IPS-18c (cell line): ENCODE data around the gene GPR89A.
"Not testable (repeated sequence)": the region's sequence is repeated elsewhere in the genome, so short reads cannot be mapped to it uniquely, and the experiment has no call there.

Source experiments
- H3K4me3 ChIP-seq: 2 replicates; pipeline ENCODE4 v1.7.0; 2013; ENCODE audit warnings: low read depth, mild to moderate bottlenecking, low read length, moderate library complexity; ENCODE audit not compliant: insufficient read depth
- H3K9me3 ChIP-seq: one replicate; pipeline ENCODE4 v1.6.1; 2013; ENCODE audit warnings: mild to moderate bottlenecking, low read length, moderate library complexity; ENCODE audit not compliant: control insufficient read depth, insufficient read depth

The GPR89A gene

GRCh38 chr1:145665015-145665414 lies 57.2 kb downstream of the GPR89A start:
- not testable (repeated sequence) for H3K9me3 ChIP-seq, H3K4me3 ChIP-seq

- not testable (repeated sequence) for H3K9me3 ChIP-seq, H3K4me3 ChIP-seq
These were observed 63.4 kb downstream of the GPR89A start for GRCh38 chr1:145670995-145671745.

DNA sequence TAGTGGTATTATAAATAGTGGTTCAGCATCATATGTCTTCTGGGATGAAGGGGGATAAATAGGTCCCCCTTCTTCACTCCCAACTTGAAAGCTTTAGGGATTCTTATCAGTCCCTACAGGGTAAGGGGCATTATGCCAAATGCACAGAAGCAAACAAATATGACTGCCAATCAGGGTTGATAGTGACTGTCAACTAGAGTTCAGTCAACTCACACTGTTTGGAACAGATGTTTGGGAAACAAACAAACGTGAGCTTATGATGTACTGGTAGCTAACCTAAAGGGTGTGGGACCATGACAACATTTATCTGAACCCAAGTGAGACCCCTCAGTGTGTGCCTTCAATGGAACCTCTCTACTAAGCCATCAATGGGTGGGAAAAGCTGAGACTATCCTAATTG lies 65.4 kb downstream of the GPR89A start:
- not testable (repeated sequence) for H3K4me3 ChIP-seq, H3K9me3 ChIP-seq

DNA sequence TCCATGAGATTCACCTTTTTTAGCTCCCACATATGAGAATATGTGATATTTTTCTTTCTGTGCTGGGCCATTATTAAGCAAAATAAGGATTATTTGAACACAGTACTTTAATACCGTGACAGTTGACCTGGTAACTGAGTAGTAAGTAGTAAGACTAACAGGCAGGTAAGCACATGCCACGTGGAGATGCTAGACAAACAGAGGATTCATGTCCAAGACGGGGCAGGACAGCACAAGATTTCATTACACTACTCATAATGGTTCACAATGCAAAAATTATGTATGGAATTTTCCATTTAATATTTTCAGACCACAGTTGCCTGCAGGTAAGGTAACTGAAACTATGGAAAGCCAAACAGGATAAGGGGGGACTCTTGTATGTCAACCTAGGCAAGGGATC lies 77.1 kb downstream of the GPR89A start:
- not testable (repeated sequence) for H3K9me3 ChIP-seq, H3K4me3 ChIP-seq

- not testable (repeated sequence) for H3K9me3 ChIP-seq
These were observed 78.3 kb downstream of the GPR89A start for GRCh38 chr1:145686078-145686477.

DNA sequence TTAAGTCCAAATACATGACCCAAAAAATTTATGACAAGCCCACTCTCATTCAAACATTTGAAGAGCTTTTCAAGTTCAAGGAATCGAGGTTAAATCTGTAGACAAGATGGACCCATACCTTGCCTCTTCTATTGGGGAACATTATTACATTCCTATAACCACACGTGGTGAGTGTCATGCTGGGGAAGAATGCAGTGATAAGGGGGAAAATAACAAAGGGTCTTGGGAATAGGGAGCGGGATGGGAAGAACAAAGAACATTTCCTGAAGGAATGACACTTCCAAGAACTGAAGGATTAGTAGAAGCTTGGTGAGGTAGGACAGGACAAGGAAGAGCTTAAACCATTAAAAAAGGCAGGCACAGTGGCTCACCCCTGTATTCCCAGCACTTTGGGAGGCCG lies 80.5 kb downstream of the GPR89A start:
- Histone ChIP-seq H3K9me3 (no peaks in the 10 kb centered on the region), H3K4me3 (no peak overlapping the region)

More at GRCh38 chr1:145686078-145686477, 78.3 kb downstream of the GPR89A start:
- not testable (repeated sequence) for H3K4me3 ChIP-seq

DNA sequence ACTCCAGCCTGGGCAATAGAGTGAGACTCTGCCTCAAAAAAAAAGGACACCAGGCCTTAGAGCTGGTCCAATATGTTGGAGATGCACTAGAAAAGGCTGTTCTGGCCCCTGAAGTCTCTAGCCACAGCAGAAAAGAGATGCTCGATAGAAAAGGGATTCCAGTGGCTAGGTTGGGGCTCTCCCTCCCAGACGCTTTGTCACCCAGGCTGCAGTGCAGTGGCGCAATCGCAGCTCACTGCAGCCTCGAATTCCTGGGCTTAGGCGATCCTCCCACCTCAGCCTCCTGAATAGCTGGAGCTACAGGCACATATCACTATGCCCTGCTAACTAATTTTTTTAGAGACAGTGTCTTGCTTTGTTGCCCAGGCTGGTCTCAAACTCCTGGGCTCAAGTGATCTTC lies 81.1 kb downstream of the GPR89A start:
- no peak overlapping the region for H3K4me3 ChIP-seq
- no peaks in the 10 kb centered on the region for H3K9me3 ChIP-seq

DNA sequence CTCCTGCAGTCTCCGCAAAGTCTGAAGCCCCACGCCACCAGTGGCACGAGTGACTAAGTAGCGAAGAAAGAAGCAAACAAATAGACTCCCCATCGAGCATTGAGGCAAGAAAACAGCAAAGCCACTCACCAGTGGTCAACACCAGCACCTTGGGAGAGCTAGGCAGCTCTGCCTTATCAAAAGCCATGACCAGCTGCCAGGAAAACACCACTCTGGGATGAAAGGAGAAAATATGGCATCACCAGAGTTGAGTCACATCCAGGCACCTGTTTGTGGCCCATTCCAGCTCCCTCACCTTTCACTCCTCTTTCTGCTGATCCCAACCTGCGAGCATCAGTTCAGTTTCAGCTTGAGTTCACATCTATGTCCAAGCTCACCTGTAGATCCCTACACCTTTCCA lies 82.1 kb downstream of the GPR89A start:
- H3K4me3 ChIP-seq = no peak overlapping the region
- H3K9me3 ChIP-seq = no peaks in the 10 kb centered on the region

- Histone ChIP-seq H3K9me3 (no peaks in the 10 kb centered on the region), H3K4me3 (no peak overlapping the region)
These were observed 83.1 kb downstream of the GPR89A start for GRCh38 chr1:145690587-145691558.

DNA sequence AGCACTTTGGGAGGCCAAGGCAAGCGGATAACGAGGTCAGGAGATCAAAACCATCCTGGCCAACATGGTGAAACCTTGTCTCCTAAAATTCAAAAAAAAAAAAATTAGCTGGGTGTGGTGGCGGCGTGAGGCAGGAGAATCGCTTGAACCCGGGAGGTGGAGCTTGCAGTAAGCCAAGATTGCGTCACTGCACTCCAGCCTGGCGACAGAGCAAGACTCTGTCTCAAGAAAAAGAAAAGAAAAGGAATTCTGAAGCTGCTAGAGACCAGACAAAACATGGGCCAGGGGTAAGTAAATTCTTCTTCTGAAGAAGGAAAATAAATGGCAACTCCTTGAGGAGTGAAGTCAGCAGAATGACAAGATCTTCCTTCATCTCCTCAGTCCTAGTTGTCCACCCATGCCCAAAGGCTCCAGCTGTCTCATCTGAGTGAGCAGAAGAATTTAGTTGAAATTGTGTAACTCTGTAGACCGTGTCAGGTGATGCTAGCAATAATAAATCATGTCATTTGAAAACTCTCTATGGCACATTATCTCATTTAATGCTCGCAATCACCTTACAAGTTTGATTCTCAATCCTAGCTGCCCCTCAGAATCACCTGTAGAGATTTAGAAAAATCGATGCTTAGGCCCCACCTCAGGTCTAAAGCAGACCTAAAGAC lies 85.1 kb downstream of the GPR89A start:
- Histone ChIP-seq H3K9me3 (no peaks in the 10 kb centered on the region), H3K4me3 (no peak overlapping the region)

- no peaks in the 10 kb centered on the region for H3K9me3 ChIP-seq
- no peak overlapping the region for H3K4me3 ChIP-seq
These were observed 88.2 kb downstream of the GPR89A start for GRCh38 chr1:145695821-145696629.

GRCh38 chr1:145696630-145696960 lies 88.8 kb downstream of the GPR89A start:
- no peak overlapping the region for H3K4me3 ChIP-seq
- no peaks in the 10 kb centered on the region for H3K9me3 ChIP-seq

DNA sequence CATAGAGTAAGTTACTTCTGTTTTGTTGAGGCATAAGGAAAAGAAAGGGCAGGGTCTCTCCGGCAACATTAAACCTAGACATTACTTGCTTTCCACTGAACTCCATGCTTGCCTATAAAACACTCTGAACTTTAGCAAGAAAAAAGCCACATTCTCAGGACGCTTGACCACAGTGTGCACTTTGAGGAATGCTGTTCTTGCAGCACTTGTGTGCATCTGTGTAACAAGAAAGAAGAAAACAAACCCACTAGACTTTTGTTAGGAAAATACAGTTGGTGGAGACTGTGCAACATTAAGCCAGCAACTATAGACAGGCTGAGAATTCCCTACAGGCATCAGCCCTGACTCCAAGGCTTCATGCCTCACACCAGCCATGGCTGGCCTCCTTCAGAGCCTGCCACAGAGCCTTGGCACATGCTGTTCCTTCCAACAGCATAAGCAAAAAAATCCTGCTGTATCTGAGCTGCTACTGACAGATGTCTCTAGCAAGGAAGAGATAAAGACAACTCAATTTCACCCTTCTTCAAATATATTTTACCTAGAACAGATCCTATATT lies 93.6 kb downstream of the GPR89A start:
- Histone ChIP-seq H3K9me3 (no peaks in the 10 kb centered on the region), H3K4me3 (no peak overlapping the region)

GRCh38 chr1:145702052-145702451 lies 94.3 kb downstream of the GPR89A start:
- H3K9me3 ChIP-seq = no peaks in the 10 kb centered on the region
- H3K4me3 ChIP-seq = no peak overlapping the region

GRCh38 chr1:145702826-145703225 lies 95.0 kb downstream of the GPR89A start:
- no peak overlapping the region for H3K4me3 ChIP-seq
- H3K9me3 ChIP-seq = no peaks in the 10 kb centered on the region

- H3K4me3 ChIP-seq = no peak overlapping the region
- no peaks in the 10 kb centered on the region for H3K9me3 ChIP-seq
These were observed 97.8 kb downstream of the GPR89A start for GRCh38 chr1:145705622-145706021.
